ENCODE results near the gene SYT8. TPM values are rescaled to one million over a fixed set of nuclear protein-coding genes. Genes with fewer than 3 reads are reported as not detected.
"Not testable (repeated sequence)": the region's sequence is repeated elsewhere in the genome, so short reads cannot be mapped to it uniquely, and the experiment has no call there.

SYT8 gene
- total and polyA plus RNA-seq, 11 donors = 0.08 TPM; not detected in 10

DNA sequence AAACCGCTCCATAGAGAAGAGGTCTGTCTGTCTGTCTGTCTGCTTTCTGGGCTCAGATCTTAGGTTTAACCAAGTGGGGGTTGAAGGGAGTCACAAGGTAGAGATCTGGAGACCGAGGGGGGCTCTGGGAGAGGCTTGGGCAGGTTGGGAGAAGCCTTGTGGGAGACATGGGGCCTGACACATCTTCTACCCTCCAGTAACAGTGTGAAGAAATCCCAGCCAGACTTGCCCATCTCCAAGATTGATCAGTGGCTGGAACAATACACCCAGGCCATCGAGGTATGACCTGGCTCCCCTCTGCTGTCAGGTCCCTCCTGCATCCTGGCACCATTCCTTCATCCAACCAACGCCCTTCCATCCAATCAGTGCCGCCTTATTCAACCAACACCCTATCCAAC is 49.5 kb downstream of the SYT8 start:
- TF ChIP-seq POLR2A (IDR thresholded peaks at IDR 0.05) = no peak
- TF ChIP-seq, protein P1, sequence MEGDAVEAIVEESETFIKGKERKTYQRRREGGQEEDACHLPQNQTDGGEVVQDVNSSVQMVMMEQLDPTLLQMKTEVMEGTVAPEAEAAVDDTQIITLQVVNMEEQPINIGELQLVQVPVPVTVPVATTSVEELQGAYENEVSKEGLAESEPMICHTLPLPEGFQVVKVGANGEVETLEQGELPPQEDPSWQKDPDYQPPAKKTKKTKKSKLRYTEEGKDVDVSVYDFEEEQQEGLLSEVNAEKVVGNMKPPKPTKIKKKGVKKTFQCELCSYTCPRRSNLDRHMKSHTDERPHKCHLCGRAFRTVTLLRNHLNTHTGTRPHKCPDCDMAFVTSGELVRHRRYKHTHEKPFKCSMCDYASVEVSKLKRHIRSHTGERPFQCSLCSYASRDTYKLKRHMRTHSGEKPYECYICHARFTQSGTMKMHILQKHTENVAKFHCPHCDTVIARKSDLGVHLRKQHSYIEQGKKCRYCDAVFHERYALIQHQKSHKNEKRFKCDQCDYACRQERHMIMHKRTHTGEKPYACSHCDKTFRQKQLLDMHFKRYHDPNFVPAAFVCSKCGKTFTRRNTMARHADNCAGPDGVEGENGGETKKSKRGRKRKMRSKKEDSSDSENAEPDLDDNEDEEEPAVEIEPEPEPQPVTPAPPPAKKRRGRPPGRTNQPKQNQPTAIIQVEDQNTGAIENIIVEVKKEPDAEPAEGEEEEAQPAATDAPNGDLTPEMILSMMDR (IDR thresholded peaks at IDR 0.05) = no peak
- Histone ChIP-seq H3K4me1 (peaks cover 17 to 53% (median 36%) of the 10 kb centered on the region in 12 donors), H3K9me3 (no peaks in the 10 kb centered on the region), H3K27ac (no peak overlapping the region), H3K36me3 (peaks cover 0 to 63% (median 38%) of the 10 kb centered on the region in 9 donors), H3K4me3 (no peak overlapping the region), H3K27me3 (no peaks in the 10 kb centered on the region)
- no peak for ATAC-seq
- WGBS, 4 donors = 91 to 96% (median 92%) methylated on average over 5 of the region's 5 CpGs
- DNase-seq = peak in 1 of 5 donors; percentile 23
- intact Hi-C loops (cut with DNase I) = loop anchor here (5.0 to 10.0 kb wide), 6 partner anchors 33 to 268 kb away; partner anchors contain the start of genes TNNT3 (in 6 of the 10) and TNNI2 (in 1 of the 10)

DNA sequence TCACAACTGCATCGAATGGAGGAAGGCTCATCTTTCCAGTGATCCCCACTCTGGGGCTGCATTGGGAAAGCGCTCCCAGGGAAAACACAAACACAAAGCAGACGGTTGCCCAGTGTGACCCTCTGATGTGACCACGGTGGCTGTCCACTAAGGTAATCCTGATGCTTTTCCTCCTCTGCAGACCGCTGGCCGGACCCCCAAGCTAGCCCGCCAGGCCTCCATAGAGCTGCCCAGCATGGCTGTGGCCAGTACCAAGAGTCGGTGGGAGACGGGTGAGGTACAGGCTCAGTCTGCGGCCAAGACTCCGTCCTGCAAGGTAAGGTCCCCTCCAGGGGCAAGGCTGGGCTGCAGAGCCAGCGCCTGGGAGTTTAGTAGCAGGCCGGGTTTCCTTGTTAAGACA is 51.8 kb downstream of the SYT8 start:
- intact Hi-C loops (cut with DNase I) = loop anchor here in 2 of 10 donors (10.0 kb wide), 1 partner anchor 258 kb away; no protein-coding TSS in a partner anchor
- not testable (repeated sequence) for H3K9me3 ChIP-seq, H3K27ac ChIP-seq, H3K4me3 ChIP-seq, ATAC-seq, H3K27me3 ChIP-seq
- H3K36me3 ChIP-seq = peaks cover 0 to 66% (median 38%) of the 10 kb centered on the region in 9 donors
- WGBS, 4 donors = 86 to 91% (median 89%) methylated on average over 9 to 13 of the region's 13 CpGs
- DNase-seq = peak in 1 of 5 donors; percentile 38
- H3K4me1 ChIP-seq = peaks cover 8 to 48% (median 16%) of the 10 kb centered on the region in 12 donors

Small RNA genes lying within 50 kb of the gene (microRNA-seq; reads per million reads assigned to microRNA genes)
- gene MIR4298 (0 reads per million in 4 donors), gene MIR7847 (0 reads per million in 4 donors)

Other genes with a start within 250 kb of the SYT8 start
- not detected for gene KRTAP5-1, start 249.7 kb upstream of the SYT8 start, total RNA-seq
- not detected for gene KRTAP5-1, start 249.7 kb upstream of the SYT8 start, polyA plus RNA-seq
- not detected for gene KRTAP5-2, start 236.7 kb upstream of the SYT8 start, total RNA-seq
- gene KRTAP5-2, start 236.7 kb upstream of the SYT8 start, polyA plus RNA-seq = not detected
- not detected for gene KRTAP5-3, start 226.5 kb upstream of the SYT8 start, total RNA-seq
- gene KRTAP5-3, start 226.5 kb upstream of the SYT8 start, polyA plus RNA-seq = not detected
- not detected for gene KRTAP5-4, start 212.9 kb upstream of the SYT8 start, total RNA-seq
- not detected for gene KRTAP5-4, start 212.9 kb upstream of the SYT8 start, polyA plus RNA-seq
- not detected for gene KRTAP5-5, start 205.2 kb upstream of the SYT8 start, total RNA-seq
- not detected for gene KRTAP5-5, start 205.2 kb upstream of the SYT8 start, polyA plus RNA-seq
- not detected for gene KRTAP5-6, start 137.8 kb upstream of the SYT8 start, total RNA-seq
- gene KRTAP5-6, start 137.8 kb upstream of the SYT8 start, polyA plus RNA-seq = not detected
- gene IFITM10, start 84.4 kb upstream of the SYT8 start, total RNA-seq = 1 to 10 TPM in 1 of 9 donors, under 1 TPM in 8; 0.23 to 3.6 (median 0.56) TPM
- gene IFITM10, start 84.4 kb upstream of the SYT8 start, polyA plus RNA-seq = under 1 TPM; 0.12 to 0.19 TPM
- gene CTSD, start 71.1 kb upstream of the SYT8 start, total RNA-seq = 1,000 to 10,000 TPM in 3 of 9 donors, 100 to 1,000 TPM in 6; 580 to 1,779 (median 722) TPM
- gene CTSD, start 71.1 kb upstream of the SYT8 start, polyA plus RNA-seq = 1,000 to 10,000 TPM in 1 of 2 donors, 100 to 1,000 TPM in 1; 420 to 1,089 TPM
- gene TNNI2, start 4.0 kb downstream of the SYT8 start, total RNA-seq = 1 to 10 TPM in 1 of 9 donors, under 1 TPM in 1, not detected in 7; 0.72 to 3.3 TPM
- gene TNNI2, start 4.0 kb downstream of the SYT8 start, polyA plus RNA-seq = under 1 TPM in 1 of 2 donors, not detected in 1; 0.22 TPM
- gene LSP1, start 18.1 kb downstream of the SYT8 start, total RNA-seq = 10 to 100 TPM; 11.4 to 86.8 (median 16.4) TPM
- gene LSP1, start 18.1 kb downstream of the SYT8 start, polyA plus RNA-seq = 10 to 100 TPM; 10.0 to 20.6 TPM
- 1 to 10 TPM in 8 of 9 donors, under 1 TPM in 1; 0.81 to 5.1 (median 2.4) TPM for gene PRR33, start 56.9 kb downstream of the SYT8 start, total RNA-seq
- gene PRR33, start 56.9 kb downstream of the SYT8 start, polyA plus RNA-seq = 1 to 10 TPM in 1 of 2 donors, under 1 TPM in 1; 0.08 to 4.6 TPM
- 10 to 100 TPM; 17.1 to 84.5 (median 49.0) TPM for gene TNNT3, start 84.7 kb downstream of the SYT8 start, total RNA-seq
- 10 to 100 TPM; 40.8 to 45.5 TPM for gene TNNT3, start 84.7 kb downstream of the SYT8 start, polyA plus RNA-seq
- 100 to 1,000 TPM in 2 of 9 donors, 10 to 100 TPM in 7; 44.0 to 183 (median 76.1) TPM for gene MRPL23, start 112.3 kb downstream of the SYT8 start, total RNA-seq
- 100 to 1,000 TPM; 141 to 183 TPM for gene MRPL23, start 112.3 kb downstream of the SYT8 start, polyA plus RNA-seq
- 1,000 to 10,000 TPM in 1 of 9 donors, 100 to 1,000 TPM in 8; 303 to 1,545 (median 463) TPM for gene H19, start 162.9 kb downstream of the SYT8 start, total RNA-seq
- gene H19, start 162.9 kb downstream of the SYT8 start, polyA plus RNA-seq = 1,000 to 10,000 TPM in 1 of 2 donors, 100 to 1,000 TPM in 1; 627 to 1,006 TPM